K562 (cell line): ENCODE measurements around the gene NALCN. TPM values are rescaled to one million over a fixed set of nuclear protein-coding genes. Genes with fewer than 3 reads are reported as not detected.

Experiments used
- ATAC-seq: fragments of 200-7000 bp; cut with Tn5 transposase; 3 replicates; pipeline ENCODE4 v1.9.1; 2020; ENCODE audit warnings: moderate library complexity
- BruUV-seq: library from RNA; stranded (reverse); fragments of 400-500 nt; replicated peaks from 2 replicates; lab custom pipeline; 2021; lab: Mats Ljungman, UMichigan
- CTCF ChIA-PET: fragments of 300-600 bp; formaldehyde crosslinking; extraction: SDS; loops from one replicate; lab custom pipeline; 2021; ENCODE audit warnings: low intra/inter-chr PET ratio; lab: Yijun Ruan, JAX
- POLR2A ChIA-PET: fragments of 300-600, 350-650 bp; sonication (Branson Sonifier 250); formaldehyde crosslinking; extraction: SDS; loops from one replicate; lab custom pipeline; 2021; ENCODE audit warnings: antibody characterized with exemption, inconsistent platforms; lab: Yijun Ruan, JAX
- DNase-seq, 4 experiments: peaks; one replicate each; pipeline versions ENCODE4 v3.0.0 to v3.0.0-alpha.2; 2011 to 2018; ENCODE audit warnings: low spot score in 3 of 4, mixed read lengths in 3 of 4; ENCODE audit errors: extremely low read depth in 1 of 4
- FAIRE-seq: peaks from 2 replicates; lab custom pipeline; 2011; peaks lifted over from hg19 to GRCh38; lab: Jason Lieb, UNC
- H2AFZ ChIP-seq: 2 replicates; pipeline ENCODE4 v1.6.0; 2011; ENCODE audit warnings: low read depth, low read length, control low read depth, inconsistent platforms
- H3K27ac ChIP-seq: fragments of 200-600 bp; 3 replicates; pipeline ENCODE4 v1.8.0; 2011; ENCODE audit warnings: low read depth, mild to moderate bottlenecking, control low read depth, inconsistent platforms, low read length, moderate library complexity, mixed read lengths; ENCODE audit errors: extremely low read depth
- H3K27me3 ChIP-seq, 2 experiments: fragments of 300-600 bp in 1 of 2; 2 replicates in 1 of 2; 3 replicates in 1 of 2; pipeline versions ENCODE4 v1.6.0 to v1.8.0; 2011; ENCODE audit warnings: inconsistent platforms in 2 of 2, low read length in 2 of 2, mild to moderate bottlenecking in 1 of 2, mixed read lengths in 1 of 2, moderate library complexity in 1 of 2; ENCODE audit not compliant: control insufficient read depth in 2 of 2, insufficient read depth in 2 of 2
- H3K36me3 ChIP-seq: fragments of 300-600 bp; 3 replicates; pipeline ENCODE4 v1.8.0; 2011; ENCODE audit warnings: mild to moderate bottlenecking, low read length, inconsistent platforms; ENCODE audit not compliant: control insufficient read depth, insufficient read depth
- H3K4me1 ChIP-seq, 2 experiments: fragments of 200-600 bp in 1 of 2; replicated peaks in 1 of 2; 2 replicates in 1 of 2; 3 replicates in 1 of 2; pipeline versions ENCODE4 v1.5.1 to v1.8.0; 2011; ENCODE audit warnings: inconsistent platforms in 2 of 2, low read length in 2 of 2, mild to moderate bottlenecking in 1 of 2, mixed read lengths in 1 of 2, moderate library complexity in 1 of 2; ENCODE audit not compliant: control insufficient read depth in 2 of 2, insufficient read depth in 2 of 2
- H3K4me2 ChIP-seq: 2 replicates; pipeline ENCODE4 v1.6.1; 2011; ENCODE audit warnings: low read length, control low read depth, inconsistent platforms, mixed read lengths; ENCODE audit not compliant: insufficient read depth
- H3K4me3 ChIP-seq: fragments of 200-600 bp; sonication (generic), shearing (Covaris generic); 2 replicates; pipeline ENCODE4 v1.5.1; 2016; ENCODE audit warnings: control low read depth, inconsistent platforms
- H3K79me2 ChIP-seq: fragments of 200-600 bp; 3 replicates; pipeline ENCODE4 v1.8.0; 2011; ENCODE audit warnings: low read length, inconsistent platforms; ENCODE audit not compliant: control insufficient read depth, insufficient read depth
- H3K9ac ChIP-seq, 2 experiments: 2 replicates each; pipeline versions ENCODE4 v1.6.0 to v1.6.1; 2011; ENCODE audit warnings: low read depth in 2 of 2, low read length in 2 of 2, control low read depth in 1 of 2, inconsistent platforms in 1 of 2, mild to moderate bottlenecking in 1 of 2, mixed read lengths in 1 of 2; ENCODE audit not compliant: insufficient read depth in 1 of 2
- H3K9me1 ChIP-seq: one replicate; pipeline ENCODE4 v1.6.0; 2011; ENCODE audit warnings: inconsistent platforms, mild to moderate bottlenecking, low read length, moderate library complexity; ENCODE audit not compliant: control insufficient read depth, insufficient read depth
- H3K9me3 ChIP-seq: replicated peaks from 2 replicates; pipeline ENCODE4 v1.5.1; 2011; ENCODE audit warnings: low read depth, low read length, inconsistent platforms; ENCODE audit not compliant: control insufficient read depth, insufficient read depth
- H4K20me1 ChIP-seq: replicated peaks from 2 replicates; pipeline ENCODE4 v1.6.1; 2011; ENCODE audit warnings: low read length, inconsistent platforms, mixed read lengths; ENCODE audit not compliant: control insufficient read depth, insufficient read depth
- WGBS: fragments of 100-300 bp; shearing (Covaris generic); methylation state at CpG from one replicate; pipeline ENCODE4 v1.1.6; 2016; ENCODE audit warnings: low coverage, mixed read lengths; ENCODE audit not compliant: insufficient coverage; ENCODE audit errors: missing lambda C conversion rate; 5-methylcytosine and 5-hydroxymethylcytosine counted together
- in situ Hi-C: fragments of 300-500 bp; cut with MboI; formaldehyde crosslinking; loops from 4 replicates; pipeline ENCODE4 v1.15.0; 2018; ENCODE audit warnings: inconsistent platforms, mixed read lengths
- intact Hi-C: fragments of 100-400 bp; cut with micrococcal nuclease; formaldehyde crosslinking; loops from 2 replicates; pipeline ENCODE4 v1.14.2; 2022
- polyA plus RNA-seq, 8 experiments: library from polyadenylated mRNA; depleted of rRNA in 4 of 8; stranded (reverse) in 5 of 8; unstranded in 3 of 8; fragments of >200 nt; fragmentation: Nextera tagmentation in 2 of 8; fragmentation: Illumina TruSeq in 1 of 8; extraction: Ambion mirVana in 2 of 8; extraction: Trizol in 1 of 8; gene quantifications; 2 replicates each; pipeline versions ENCODE4 v1.2.1 to v1.2.3, GENCODE V29; 2011 to 2014; ENCODE audit warnings: inconsistent platforms in 1 of 8, missing spikeins in 1 of 8
- total RNA-seq, 7 experiments: library from RNA; depleted of rRNA in 6 of 7; stranded (reverse); fragments of >200 nt in 6 of 7; fragmentation: Illumina TruSeq in 2 of 7; extraction: Trizol in 2 of 7; gene quantifications; 2 replicates each; pipeline versions ENCODE4 v1.2.1 to v1.2.3, GENCODE V29; 2011 to 2021; ENCODE audit warnings: low replicate concordance in 1 of 7
- TF ChIP-seq, protein P1 (sequence below): fragments of 450-650 bp; IDR thresholded peaks from 2 replicates; pipeline ENCODE4 v1.6.1; 2016; ENCODE audit warnings: borderline replicate concordance

The NALCN gene
- total and polyA plus RNA-seq, 9 of the 15 experiments (the other 6 are each of a cell fraction or from before 2014, with no cell fraction given): not detected

DNA sequence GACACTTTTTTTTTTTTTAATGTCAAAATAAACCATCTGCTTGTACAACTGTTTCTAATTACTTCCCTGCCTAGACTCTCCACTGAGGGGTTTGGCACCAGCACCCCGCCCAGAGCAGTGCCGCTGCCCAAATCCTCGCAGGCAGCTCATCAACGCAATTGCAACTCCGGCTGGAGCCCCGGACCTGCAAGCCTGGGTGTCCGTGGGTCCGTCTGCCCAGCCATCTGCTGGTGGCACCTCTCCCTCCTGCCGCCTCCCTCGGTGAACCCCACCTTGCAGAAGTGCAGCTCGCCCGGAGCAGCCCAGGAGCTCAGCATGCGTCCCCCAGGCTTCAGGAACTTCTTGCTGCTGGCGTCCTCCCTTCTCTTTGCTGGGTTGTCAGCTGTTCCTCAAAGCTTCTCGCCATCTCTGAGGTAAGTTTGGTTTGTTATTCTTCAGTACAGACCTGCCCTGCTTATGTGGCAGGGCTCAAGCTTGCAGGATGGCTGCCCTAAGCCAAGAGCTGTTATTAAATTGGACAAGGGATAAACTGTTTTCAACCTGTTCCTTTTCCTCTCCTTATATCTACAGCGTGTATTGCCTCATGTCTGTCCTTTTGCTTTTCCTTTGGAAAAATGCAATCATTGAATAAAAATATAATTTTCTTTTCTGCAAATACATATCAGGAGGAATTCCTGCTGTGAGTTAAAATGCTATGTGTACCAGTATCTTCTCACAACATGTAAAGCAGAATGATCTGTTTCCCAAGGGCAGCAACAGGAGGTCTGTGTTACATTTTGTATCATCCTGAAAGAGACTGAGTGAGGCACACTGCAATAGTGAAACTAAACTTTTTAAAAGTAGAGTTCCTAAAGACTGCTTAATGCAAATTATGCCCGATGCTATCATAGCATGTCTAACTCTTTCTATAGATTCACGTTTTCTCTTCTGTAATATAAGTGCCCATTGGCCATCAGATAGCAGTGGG lies 36.5 kb upstream of the NALCN start, which contains the start of gene ITGBL1:
Gene ITGBL1 (plus strand): TSS at position 157 of the 967 bp plus-strand sequence. CDS start 159 bp downstream, at position 316.
- no peak within 1 kb of the TSS for H3K9ac ChIP-seq

More for the DNA sequence above, 36.5 kb upstream of the NALCN start, which contains the start of gene ITGBL1:
- Histone ChIP-seq H3K27me3 (no peaks in the 10 kb centered on the region), H3K9me3 (no peaks in the 10 kb centered on the region), H3K27ac (no peak within 1 kb of the TSS), H4K20me1 (no peaks in the 10 kb centered on the region), H3K4me2 (no peak within 1 kb of the TSS), H3K9me1 (no peaks in the 10 kb centered on the region), H3K4me1 (no peaks in the 10 kb centered on the region), H3K79me2 (no peaks in the 10 kb centered on the region), H3K36me3 (no peaks in the 10 kb centered on the region), H3K4me3 (no peak within 1 kb of the TSS), H2AFZ (no peak within 1 kb of the TSS)
- ChIA-PET CTCF (no interaction called here), POLR2A (no interaction called here)
- no TSS peak for BruUV-seq
- TF ChIP-seq, protein P1, sequence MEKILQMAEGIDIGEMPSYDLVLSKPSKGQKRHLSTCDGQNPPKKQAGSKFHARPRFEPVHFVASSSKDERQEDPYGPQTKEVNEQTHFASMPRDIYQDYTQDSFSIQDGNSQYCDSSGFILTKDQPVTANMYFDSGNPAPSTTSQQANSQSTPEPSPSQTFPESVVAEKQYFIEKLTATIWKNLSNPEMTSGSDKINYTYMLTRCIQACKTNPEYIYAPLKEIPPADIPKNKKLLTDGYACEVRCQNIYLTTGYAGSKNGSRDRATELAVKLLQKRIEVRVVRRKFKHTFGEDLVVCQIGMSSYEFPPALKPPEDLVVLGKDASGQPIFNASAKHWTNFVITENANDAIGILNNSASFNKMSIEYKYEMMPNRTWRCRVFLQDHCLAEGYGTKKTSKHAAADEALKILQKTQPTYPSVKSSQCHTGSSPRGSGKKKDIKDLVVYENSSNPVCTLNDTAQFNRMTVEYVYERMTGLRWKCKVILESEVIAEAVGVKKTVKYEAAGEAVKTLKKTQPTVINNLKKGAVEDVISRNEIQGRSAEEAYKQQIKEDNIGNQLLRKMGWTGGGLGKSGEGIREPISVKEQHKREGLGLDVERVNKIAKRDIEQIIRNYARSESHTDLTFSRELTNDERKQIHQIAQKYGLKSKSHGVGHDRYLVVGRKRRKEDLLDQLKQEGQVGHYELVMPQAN: no peak
- ATAC-seq (no peak), DNase-seq (no peak), FAIRE-seq (no peak)
- intact Hi-C loops: no loop called here
- 5% methylated on average over 12 of the region's 18 CpGs for WGBS
- in situ Hi-C loops: no loop called here
